Stimulated activated CD4-positive, alpha-beta T cell treated with anti-CD3 and anti-CD28 coated beads, Interleukin-1b, Interleukin-23, amount 100 ng/mL, for 24 hours (primary cell): ENCODE measurements around the gene PRAMEF15.
"Not testable (repeated sequence)": the region's sequence is repeated elsewhere in the genome, so short reads cannot be mapped to it uniquely, and the experiment has no call there.

Experiments used
- DNase-seq, 4 experiments: peaks; one replicate each; pipeline ENCODE4 v3.0.0-alpha.2; 2020; ENCODE audit warnings: low read depth in 4 of 4, low spot score in 1 of 4

The PRAMEF15 gene

DNA sequence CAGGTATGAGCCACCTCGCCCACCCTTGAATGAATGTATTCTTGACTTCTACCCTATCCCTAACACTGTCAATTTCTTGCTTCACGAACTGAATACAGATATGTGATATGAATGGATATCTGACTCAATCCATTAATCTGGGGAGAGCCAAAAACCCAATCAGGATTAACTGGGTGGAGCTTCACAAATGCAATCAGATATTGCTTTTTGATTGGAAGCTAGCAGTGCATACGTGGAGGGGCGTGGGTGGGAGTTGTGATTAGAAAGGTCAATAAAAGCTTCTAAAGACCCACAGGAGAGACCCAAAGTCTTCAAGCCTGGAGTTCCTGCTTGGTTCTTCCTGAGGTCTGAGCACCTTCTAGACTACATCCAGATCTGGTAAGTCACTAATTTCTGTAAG is at the start of gene PRAMEF15:
Gene PRAMEF15 (plus strand): TSS at position 301 of the 400 bp plus-strand sequence. CDS start 2,827 bp downstream, outside the sequence.
- not testable (repeated sequence) for DNase-seq

DNA sequence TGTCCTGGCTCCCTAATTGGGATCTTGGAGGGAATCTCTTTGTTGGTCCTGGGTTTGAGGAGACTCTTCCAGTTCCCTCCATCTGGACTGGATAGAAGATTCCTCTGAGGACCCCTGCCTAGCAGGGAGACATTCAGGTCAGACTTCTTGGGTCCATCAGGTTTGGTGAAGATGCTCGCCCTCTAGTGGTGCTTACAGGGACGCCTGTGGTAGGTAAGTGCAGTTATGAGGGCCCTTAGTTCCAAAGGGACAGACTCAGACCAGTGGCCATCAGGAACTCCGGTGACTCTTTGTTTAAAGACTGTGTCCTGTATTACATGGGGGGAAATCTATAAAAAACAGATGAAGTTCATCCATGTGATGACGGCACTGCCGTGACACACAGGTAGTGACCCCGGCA is 38.4 kb upstream of the PRAMEF15 start:
- DNase-seq = not testable (repeated sequence)

DNA sequence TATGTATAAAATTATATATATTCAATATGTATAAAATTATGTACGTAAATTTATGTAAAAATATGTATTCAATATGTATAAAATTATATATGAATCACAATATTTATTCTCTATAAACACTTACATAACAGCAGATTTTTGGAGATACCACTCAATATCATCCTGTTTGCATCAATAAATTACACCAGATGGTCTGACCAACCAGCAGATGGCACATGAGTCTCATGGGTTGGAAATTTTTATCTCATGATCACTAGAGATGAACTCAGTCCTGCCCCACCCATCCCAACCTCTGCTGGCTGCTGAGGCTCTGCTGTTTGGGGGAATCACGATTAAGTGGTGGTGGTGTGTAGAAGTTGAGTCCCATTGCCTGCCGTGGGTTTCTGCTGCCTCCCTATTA is 35.8 kb upstream of the PRAMEF15 start:
- DNase-seq = not testable (repeated sequence)

DNA sequence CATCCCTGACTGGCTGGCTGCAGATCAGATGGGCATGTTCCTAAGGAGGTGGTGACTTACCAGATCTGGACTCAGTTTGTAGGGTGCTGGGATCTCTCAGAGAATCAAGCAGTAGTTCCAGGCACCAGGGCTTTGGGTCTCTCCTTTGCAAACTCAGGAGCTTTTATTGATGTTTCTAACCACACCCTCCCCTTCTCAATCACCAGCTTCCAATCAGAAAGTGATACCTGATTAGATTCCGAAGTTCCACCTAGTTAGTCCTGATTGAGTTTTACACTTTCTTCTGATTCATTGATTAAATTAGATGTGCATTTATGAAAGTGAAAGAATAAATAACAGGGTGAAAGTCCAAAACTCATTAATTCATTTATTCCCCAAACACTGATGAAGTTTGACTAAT is 30.3 kb upstream of the PRAMEF15 start, which contains the start of gene PRAMEF8:
Gene PRAMEF8 (minus strand): TSS at position 101 of the 400 bp plus-strand sequence. CDS start 1,046 bp downstream, outside the sequence.
- not testable (repeated sequence) for DNase-seq

- DNase-seq = not testable (repeated sequence)
Observed at GRCh38 chr1:13289030-13289429, 26.4 kb upstream of the PRAMEF15 start.

DNA sequence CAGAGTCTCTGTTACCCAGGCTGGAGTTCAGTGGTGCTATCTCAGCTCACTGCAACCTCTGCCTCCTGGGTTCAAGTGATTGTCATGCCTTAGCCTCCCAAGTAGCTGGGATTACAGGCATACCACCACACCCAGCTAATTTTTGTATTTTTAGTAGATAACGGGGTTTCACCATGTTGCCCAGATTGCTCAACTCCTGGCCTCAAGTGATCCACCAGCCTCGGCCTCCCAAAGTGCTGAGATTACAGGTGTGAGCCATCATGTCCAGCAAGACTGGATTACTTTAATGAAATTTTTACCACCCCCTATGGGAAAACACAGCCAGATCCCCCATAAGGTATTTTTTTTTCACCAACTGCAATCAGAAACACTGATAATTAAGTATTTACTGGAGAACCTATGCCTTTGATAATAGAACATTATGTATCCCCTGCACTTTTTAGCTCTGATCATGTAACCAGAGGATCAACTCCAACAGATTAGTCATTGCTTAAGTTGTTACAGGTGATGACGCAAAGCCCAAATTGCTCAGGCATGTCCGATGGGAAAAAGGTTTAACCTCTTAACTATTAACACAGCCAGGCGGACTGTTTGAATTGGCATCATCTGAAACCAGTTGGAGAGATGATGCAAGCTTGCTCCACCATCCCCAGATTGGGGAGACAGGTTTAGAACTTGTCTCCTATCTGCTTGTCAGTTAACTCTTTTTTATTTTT is 18.0 kb upstream of the PRAMEF15 start:
- DNase-seq = not testable (repeated sequence)

- DNase-seq = not testable (repeated sequence)
Observed at GRCh38 chr1:13298699-13299098, 16.7 kb upstream of the PRAMEF15 start.

GRCh38 chr1:13302197-13302596 is 13.2 kb upstream of the PRAMEF15 start:
- not testable (repeated sequence) for DNase-seq

DNA sequence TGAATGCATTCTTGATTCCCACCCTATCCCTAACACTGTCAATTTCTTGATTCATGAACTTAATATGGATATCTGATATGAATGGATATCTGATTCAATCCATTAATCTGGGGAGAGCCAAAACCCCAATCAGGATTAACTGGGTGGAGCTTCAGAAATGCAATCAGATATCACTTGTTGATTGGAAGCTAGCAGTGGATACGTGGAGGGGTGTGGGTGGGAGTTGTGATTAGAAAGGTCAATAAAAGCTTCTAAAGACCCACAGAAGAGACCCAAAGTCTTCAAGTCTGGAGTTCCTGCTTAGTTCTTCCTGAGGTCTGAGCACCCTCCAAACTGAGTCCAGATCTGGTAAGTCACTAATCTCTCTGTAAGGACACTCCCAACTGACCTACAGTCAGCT is 12.1 kb upstream of the PRAMEF15 start, which contains the start of gene PRAMEF33:
Gene PRAMEF33 (plus strand): TSS at position 301 of the 400 bp plus-strand sequence. CDS start 2,416 bp downstream, outside the sequence.
- not testable (repeated sequence) for DNase-seq

- DNase-seq = not testable (repeated sequence)
Observed at GRCh38 chr1:13342496-13342895, 27.1 kb downstream of the PRAMEF15 start.

DNA sequence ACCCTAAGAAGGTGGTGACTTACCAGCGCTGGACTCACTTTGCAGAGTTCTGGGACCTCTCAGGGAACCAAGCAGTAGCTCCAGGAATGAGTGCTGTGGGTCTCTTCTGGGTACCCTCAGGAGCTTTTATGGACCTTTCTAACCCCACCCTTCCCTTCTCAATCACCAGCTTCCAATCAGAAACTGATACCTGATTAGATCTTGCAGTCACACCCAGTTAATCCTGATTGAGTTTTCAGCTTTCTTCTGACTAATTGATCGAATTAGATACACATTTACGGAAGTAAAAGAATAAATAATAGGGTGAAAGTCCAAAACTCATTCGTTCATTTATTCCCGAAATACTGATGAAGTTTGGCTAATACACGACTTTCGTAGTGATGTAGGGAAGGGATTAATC is 31.7 kb downstream of the PRAMEF15 start, which contains the start of gene PRAMEF14:
Gene PRAMEF14 (minus strand): TSS at position 101 of the 400 bp plus-strand sequence. CDS start 1,820 bp downstream, outside the sequence.
- DNase-seq = not testable (repeated sequence)

DNA sequence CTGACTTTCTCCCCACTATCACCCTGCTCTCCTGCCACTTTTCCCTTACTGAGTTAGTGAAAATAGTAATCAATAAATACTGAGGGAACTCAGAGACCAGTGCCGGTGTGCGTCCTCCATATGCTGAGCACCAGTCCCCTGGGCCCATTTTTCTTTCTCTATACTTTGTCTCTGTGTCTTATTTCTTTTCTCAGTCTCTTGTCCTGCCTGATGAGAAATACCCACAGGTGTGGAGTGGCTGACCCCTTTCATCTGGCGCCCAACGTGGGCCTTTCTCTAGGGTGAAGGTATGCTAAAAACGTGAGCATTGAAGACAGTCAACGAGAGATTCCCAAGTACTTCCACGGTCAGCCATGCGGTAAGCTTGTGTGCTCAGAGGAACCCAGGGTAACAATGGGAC is 38.1 kb downstream of the PRAMEF15 start:
- DNase-seq = not testable (repeated sequence)

DNA sequence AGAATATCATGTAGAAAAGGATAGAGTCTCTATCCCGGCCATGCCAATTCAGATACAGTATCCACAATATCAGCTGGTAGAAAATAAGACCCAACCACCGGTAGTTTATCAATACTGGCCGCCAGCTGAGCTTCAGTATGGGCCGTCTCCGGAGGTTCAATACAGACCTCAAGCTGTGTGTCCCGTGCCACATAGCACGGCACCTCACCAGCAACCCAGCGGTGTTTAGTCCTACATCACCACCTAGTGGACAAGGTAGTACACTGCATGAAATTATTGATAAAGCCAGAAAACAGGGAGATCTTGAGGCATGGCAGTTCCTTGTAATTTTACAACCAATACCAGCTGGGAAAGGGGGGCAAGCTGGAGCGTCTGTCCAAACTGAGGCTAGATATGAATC is 39.1 kb downstream of the PRAMEF15 start:
- DNase-seq = not testable (repeated sequence)

DNA sequence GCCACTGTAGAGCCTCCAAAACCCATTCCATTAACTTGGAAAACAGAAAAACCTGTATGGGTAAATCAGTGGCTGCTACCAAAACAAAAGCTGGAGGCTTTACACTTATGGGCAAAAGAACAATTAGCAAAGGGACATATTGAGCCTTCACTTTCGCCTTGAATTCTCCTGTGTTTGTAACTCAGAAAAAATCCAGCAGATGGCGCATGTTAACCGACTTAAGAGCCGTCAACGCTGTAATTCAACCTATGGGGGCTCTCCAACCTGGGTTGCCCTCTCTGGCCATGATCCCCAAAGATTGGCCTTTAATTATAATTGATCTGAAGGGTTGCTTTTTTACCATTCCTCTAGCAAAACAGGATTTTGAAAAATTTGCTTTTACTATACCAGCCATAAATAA is 41.4 kb downstream of the PRAMEF15 start:
- DNase-seq = peak in 1 of 4 experiments; percentile 4

DNA sequence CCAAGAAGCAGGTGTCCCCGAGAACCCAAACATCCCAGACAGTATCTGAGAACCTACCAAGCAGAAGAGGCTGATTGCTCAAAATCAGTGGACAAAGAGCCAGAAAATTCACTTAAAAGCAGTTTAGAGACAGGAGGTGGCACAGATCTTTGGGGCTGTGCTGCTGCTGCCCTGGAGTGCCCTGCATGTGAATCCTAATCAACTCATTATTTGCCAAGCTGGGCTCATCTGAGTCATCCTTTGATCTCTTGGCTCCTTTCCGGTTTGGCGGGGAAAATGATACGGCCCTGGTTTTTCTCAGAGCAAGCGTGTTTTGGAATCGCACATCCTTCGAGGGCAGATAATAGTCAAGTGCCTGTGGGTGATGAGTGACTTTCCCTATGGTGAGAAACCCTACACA is 47.0 kb downstream of the PRAMEF15 start:
- DNase-seq = not testable (repeated sequence)

DNA sequence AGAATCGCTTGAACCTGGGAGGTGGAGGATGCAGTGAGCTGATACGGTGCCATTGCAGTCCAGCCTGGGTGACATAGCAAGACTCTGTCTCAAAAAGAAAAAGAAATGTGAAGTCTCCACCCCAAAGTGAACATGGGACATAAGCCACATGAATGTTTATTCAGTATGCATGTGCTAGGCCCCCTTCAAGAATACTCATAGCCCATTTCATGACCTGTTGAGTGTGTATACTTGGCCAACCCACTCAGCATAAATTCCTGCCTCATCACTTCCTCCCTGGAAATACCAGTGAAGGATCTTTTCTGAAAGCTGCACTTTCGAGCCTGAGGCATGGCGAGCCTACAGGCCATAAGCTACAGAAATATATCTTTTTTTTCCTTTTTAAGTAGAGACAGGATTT is 49.5 kb downstream of the PRAMEF15 start:
- not testable (repeated sequence) for DNase-seq

DNA sequence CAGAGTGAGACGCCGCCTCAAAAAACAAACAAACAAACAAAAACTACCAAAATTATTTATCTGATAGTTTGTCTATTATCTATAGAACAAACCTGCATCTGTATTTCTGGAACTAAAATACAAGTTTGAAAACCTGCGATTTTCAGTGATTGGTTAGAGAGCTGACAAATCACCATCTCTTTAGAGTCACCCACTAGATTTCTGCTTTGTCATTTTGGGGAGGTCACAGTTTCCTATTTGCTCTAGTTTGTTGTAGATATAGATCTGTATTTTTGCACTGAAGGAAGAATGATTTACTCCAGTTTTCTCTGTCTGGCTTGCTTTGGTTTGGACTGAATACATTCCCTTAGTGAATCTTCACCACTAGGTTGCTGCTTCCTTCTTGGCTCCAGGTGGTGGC is 51.2 kb downstream of the PRAMEF15 start:
- DNase-seq = not testable (repeated sequence)

GRCh38 chr1:13368544-13368943 is 53.2 kb downstream of the PRAMEF15 start:
- peak in 1 of 4 experiments; percentile 8 for DNase-seq
